ENCODE data around the gene IRAK4. TPM values are rescaled to one million over a fixed set of nuclear protein-coding genes. Genes with fewer than 3 reads are reported as not detected.
A peak's percentile ranks its signal among the peaks of the same experiment; 100 is the strongest.

IRAK4 gene
- total RNA-seq, 1 donor from 2014 or later, result 5.4 TPM

DNA sequence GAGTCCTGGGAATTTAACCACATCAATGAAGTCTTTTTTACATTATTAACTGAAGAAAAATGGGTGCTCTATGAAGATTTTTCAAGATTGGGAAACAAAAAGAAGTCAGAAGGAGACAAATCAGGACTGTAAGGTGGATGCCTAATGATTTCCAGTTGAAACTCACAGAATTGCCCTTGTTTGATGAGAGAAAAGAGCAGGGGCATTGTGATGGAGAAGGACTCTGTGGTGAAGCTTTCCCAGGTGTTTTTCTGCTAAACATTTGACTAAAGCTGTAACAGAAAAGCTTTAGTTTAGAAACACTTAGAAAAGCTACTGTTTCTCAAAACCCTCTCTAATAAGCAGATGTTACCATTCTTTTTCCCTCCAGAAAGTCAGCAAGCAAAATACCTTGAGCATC lies 5.8 kb downstream of the IRAK4 start:
- no peak for DNase-seq (ENCODE audit: low read depth, low spot score)
- H3K27ac Mint-ChIP-seq (ENCODE audit: unreplicated experiment), result no peak overlapping the region
- H3K4me3 Mint-ChIP-seq, result no peak overlapping the region
- TF ChIP-seq, protein P1, sequence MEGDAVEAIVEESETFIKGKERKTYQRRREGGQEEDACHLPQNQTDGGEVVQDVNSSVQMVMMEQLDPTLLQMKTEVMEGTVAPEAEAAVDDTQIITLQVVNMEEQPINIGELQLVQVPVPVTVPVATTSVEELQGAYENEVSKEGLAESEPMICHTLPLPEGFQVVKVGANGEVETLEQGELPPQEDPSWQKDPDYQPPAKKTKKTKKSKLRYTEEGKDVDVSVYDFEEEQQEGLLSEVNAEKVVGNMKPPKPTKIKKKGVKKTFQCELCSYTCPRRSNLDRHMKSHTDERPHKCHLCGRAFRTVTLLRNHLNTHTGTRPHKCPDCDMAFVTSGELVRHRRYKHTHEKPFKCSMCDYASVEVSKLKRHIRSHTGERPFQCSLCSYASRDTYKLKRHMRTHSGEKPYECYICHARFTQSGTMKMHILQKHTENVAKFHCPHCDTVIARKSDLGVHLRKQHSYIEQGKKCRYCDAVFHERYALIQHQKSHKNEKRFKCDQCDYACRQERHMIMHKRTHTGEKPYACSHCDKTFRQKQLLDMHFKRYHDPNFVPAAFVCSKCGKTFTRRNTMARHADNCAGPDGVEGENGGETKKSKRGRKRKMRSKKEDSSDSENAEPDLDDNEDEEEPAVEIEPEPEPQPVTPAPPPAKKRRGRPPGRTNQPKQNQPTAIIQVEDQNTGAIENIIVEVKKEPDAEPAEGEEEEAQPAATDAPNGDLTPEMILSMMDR (conservative IDR thresholded peaks at IDR 0.05), result no peak
- no peaks in the 10 kb centered on the region for H3K36me3 Mint-ChIP-seq (ENCODE audit: low read depth)
- peaks cover 7% of the 10 kb centered on the region for H3K4me1 Mint-ChIP-seq
- H3K9me3 Mint-ChIP-seq, result peaks cover 3% of the 10 kb centered on the region
- H3K27me3 Mint-ChIP-seq (ENCODE audit: low read depth), result no peaks in the 10 kb centered on the region

DNA sequence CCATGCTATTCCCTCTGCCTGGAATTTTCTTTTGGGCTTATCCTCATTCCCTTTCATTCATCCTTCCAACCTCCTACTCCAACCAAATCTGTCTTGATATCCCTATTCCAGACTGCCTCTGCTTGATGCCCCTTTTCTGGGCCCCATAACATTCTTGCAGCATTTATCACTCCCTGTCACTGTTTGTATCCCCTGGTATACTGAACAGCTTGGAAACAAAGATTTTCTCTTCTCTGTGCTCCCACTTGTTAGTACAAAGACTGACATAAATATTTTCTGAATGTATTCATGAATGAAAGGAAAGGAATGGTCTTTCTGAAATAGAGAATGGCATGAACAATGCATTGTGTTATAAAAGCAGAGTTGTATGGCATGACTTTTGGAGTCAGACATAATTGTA lies 7.5 kb downstream of the IRAK4 start:
- no peaks in the 10 kb centered on the region for H3K4me1 Mint-ChIP-seq
- no peaks in the 10 kb centered on the region for H3K27me3 Mint-ChIP-seq (ENCODE audit: low read depth)
- TF ChIP-seq, protein P1 (conservative IDR thresholded peaks at IDR 0.05), result no peak
- no peak for DNase-seq (ENCODE audit: low read depth, low spot score)
- H3K27ac Mint-ChIP-seq (ENCODE audit: unreplicated experiment), result no peak overlapping the region
- no peak overlapping the region for H3K4me3 Mint-ChIP-seq
- H3K9me3 Mint-ChIP-seq, result no peaks in the 10 kb centered on the region
- peaks cover 2% of the 10 kb centered on the region for H3K36me3 Mint-ChIP-seq (ENCODE audit: low read depth)

DNA sequence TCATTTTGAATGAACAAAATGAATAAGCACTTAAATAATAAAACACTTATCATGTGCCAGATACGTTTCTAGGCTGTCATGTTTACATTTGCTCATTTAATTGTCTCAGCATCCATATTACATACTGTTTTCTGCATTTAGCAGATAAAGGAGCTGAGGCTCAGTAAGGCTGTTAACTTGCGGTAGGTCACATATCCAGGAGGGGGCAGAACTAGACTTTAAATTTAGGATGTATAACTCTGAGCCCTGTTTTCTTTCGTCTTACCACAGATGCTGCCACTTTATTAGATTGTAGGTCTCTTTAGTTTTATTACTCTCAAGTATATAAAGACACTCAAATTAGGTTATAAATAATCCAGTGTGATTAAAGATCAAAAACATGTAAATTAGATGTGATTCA lies 17.7 kb downstream of the IRAK4 start:
- H3K36me3 Mint-ChIP-seq (ENCODE audit: low read depth), result no peaks in the 10 kb centered on the region
- no peaks in the 10 kb centered on the region for H3K4me1 Mint-ChIP-seq
- no peak overlapping the region for H3K4me3 Mint-ChIP-seq
- no peaks in the 10 kb centered on the region for H3K9me3 Mint-ChIP-seq
- H3K27ac Mint-ChIP-seq (ENCODE audit: unreplicated experiment), result no peak overlapping the region
- TF ChIP-seq, protein P1 (conservative IDR thresholded peaks at IDR 0.05), result peak; percentile 68
- H3K27me3 Mint-ChIP-seq (ENCODE audit: low read depth), result no peaks in the 10 kb centered on the region
- no peak for DNase-seq (ENCODE audit: low read depth, low spot score)

DNA sequence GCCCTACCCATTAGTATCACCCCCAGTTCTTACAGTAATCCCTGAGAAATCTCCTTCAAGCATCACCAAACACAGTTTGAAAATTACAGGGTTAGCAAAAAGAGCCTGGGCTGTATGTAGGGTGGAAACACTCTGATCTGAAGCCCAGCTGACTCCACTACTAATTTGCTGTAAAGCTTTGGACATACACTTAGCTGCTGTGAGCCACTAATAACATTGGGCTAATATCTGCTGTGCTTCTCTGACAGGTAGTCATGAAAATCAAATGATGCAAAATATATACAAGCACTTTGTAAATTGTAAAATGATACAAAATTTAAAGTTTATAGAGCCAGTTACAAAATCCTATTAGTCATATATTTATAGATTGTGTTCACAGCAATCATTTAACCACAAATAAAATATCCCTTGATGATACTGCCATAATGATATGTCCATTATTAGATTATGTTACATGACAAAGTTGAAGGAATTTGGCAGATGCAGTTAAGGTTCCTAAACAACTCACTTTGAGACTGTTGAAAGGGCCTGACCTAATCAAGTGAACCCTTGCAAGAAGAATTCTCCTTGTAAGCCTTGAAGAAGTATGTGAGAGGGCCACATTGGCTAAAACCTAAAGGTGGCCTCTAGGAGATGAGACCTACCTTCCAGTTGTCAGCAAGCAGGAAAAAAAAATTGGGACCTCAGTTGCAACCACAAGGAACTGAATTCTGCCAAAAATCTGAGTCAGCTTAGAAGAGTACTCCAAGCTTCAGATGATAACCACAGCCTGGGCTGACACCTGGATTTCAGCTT lies 28.3 kb downstream of the IRAK4 start:
- no peak overlapping the region for H3K27ac Mint-ChIP-seq (ENCODE audit: unreplicated experiment)
- peaks cover 4% of the 10 kb centered on the region for H3K36me3 Mint-ChIP-seq (ENCODE audit: low read depth)

DNA sequence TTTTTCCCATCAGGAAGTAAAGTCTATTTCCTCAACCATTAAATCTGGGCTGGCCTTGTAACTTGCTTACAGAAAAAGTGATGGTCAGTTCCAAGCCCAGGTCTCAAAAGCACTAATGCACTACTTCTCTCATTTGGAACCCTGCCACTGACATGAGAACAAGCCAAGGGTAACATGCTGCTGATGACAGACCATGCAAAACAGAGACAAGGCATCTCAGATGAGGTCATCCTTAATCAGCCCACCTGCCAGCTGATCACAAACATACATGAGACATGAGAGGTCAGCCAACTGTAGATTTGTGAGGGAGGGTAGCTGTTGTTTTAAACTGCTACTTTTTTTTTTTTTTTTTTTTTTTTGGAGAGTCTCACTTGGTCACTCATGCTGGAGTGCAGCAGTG lies 31.2 kb downstream of the IRAK4 start:
- peaks cover 9% of the 10 kb centered on the region for H3K36me3 Mint-ChIP-seq (ENCODE audit: low read depth)

More for the DNA sequence above, 28.3 kb downstream of the IRAK4 start:
- TF ChIP-seq, protein P1 (conservative IDR thresholded peaks at IDR 0.05), result no peak
- Mint-ChIP-seq H3K27me3 (ENCODE audit: low read depth) (no peaks in the 10 kb centered on the region), H3K4me3 (no peak overlapping the region), H3K9me3 (no peaks in the 10 kb centered on the region), H3K4me1 (no peaks in the 10 kb centered on the region)
- no peak for DNase-seq (ENCODE audit: low read depth, low spot score)

More for the DNA sequence above, 31.2 kb downstream of the IRAK4 start:
- H3K4me3 Mint-ChIP-seq, result no peak overlapping the region
- TF ChIP-seq, protein P1 (conservative IDR thresholded peaks at IDR 0.05), result no peak
- H3K27me3 Mint-ChIP-seq (ENCODE audit: low read depth), result no peaks in the 10 kb centered on the region
- peak overlapping the region; percentile 60 for H3K27ac Mint-ChIP-seq (ENCODE audit: unreplicated experiment)
- no peaks in the 10 kb centered on the region for H3K4me1 Mint-ChIP-seq
- DNase-seq (ENCODE audit: low read depth, low spot score), result no peak
- no peaks in the 10 kb centered on the region for H3K9me3 Mint-ChIP-seq

All from neural crest cell (in vitro differentiated cells).